GM21381 (cell line): ENCODE measurements around the gene NKIRAS1.
"Not testable (repeated sequence)": the region's sequence is repeated elsewhere in the genome, so short reads cannot be mapped to it uniquely, and the experiment has no call there.

Experiments
- ATAC-seq: cut with Tn5 transposase; IDR thresholded peaks from one replicate; pipeline ENCODE4 v1.9.1; 2021; ENCODE audit warnings: mild to moderate bottlenecking, moderate library complexity; ENCODE audit not compliant: unreplicated experiment

NKIRAS1 gene

DNA sequence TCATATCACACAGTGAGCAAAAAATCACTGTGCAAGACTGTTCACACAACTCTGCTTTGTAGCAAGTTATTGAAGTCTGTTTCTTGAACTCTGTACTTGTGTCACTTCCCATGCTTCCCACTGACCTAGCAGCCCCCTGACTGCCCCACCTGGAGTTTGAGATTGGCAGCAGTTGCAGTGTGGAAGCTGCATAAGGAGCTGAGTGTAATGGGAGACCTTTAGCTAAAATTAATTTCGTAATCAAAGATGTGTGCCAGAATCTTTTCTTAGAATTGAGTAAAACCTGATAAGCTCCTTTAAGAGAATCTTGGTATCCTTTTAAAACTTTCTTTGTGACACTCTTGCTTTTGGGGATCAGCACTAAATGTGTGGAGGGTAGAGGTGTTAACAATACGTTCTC is 42.8 kb downstream of the NKIRAS1 start:
- no peak for ATAC-seq

DNA sequence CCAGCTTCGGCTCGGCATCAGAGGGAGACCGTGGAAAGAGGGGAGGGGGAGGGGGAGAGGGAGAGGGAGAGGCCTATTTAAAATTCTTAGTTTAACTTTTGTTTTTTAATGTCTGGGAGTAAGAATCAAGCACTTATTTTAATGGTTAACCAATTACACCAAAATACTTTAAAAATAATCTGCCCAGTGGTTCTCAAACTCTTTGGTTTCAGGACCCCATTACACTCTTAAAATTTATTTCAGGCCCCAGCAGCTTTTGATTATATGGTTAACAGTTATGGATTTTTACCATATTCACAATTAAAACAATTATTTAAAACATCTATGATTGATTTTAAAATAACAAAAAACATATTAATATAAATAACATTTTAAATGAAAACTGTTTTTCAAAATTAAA is 44.5 kb downstream of the NKIRAS1 start:
- no peak for ATAC-seq

DNA sequence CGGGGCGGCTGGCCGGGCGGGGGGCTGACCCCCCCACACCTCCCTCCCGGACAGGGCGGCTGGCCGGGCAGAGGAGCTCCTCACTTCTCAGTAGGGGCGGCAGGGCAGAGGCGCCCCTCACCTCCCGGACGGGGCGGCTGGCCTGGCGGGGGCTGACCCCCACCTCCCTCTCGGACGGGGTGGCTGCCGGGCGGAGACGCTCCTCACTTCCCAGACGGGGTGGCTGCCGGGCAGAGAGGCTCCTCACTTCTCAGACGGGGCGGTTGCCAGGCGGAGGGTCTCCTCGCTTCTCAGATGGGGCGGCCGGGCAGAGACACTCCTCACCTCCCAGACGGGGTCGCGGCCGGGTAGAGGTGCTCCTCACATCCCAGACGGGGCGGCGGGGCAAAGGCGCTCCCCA is 45.4 kb downstream of the NKIRAS1 start:
- ATAC-seq = not testable (repeated sequence)

DNA sequence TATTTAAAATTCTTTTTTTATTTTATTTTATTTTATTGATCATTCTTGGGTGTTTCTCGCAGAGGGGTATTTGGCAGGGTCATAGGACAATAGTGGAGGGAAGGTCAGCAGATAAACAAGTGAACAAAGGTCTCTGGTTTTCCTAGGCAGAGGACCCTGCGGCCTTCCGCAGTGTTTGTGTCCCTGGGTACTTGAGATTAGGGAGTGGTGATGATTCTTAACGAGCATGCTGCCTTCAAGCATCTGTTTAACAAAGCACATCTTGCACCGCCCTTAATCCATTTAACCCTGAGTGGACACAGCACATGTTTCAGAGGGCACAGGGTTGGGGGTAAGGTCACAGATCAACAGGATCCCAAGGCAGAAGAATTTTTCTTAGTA is 46.1 kb downstream of the NKIRAS1 start:
- ATAC-seq = not testable (repeated sequence)

DNA sequence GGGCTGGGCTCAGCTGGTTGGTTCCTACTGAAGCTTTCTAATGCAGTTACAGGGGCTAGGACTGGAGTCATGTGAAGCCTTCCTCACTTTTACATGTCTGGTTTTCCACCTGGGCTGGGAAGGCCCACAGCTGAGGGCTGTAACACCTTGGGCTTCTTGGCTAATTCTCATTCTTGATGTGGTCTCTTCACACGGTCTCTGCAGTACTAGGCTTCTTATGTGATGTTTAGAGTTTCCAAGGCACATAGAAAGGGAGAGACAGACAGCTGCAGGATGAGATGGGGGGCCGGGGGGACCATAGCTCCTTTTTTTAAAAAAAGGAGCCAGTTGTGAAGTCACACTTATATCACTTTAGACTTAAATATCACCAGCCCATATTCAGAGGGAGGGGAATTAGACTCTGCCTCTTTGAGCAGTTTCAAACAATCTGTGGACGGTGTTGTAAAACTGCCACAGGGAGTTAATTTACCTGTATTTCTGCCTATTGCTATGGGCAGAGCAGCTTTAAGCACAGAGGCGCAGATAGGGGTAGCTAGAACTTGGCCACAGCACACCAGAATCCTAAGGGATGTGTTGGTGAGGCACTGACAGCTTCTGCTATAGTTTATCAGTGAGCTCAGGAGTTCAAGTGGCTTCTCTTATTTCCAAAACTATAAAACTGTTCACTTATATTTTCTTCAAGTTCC is 46.7 kb downstream of the NKIRAS1 start:
- no peak for ATAC-seq

DNA sequence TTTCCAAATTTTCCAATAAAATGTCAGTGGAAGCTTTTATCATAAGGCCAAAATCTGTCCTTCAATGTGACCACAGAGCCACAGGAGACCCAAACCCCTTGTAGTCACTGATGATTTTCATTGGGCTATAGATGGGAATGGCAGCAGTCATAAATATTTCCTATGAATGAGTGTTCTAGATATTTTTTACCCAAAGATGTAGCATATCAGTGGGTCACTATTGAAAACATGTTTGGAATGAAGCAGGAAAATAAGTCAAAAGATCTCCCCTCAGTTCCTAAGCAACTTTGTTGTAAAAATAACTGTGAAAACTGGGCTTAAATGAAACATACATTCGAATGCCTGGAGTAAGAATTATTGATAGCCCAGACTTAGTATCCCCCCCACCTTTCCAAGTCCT is 49.0 kb downstream of the NKIRAS1 start:
- ATAC-seq = no peak

DNA sequence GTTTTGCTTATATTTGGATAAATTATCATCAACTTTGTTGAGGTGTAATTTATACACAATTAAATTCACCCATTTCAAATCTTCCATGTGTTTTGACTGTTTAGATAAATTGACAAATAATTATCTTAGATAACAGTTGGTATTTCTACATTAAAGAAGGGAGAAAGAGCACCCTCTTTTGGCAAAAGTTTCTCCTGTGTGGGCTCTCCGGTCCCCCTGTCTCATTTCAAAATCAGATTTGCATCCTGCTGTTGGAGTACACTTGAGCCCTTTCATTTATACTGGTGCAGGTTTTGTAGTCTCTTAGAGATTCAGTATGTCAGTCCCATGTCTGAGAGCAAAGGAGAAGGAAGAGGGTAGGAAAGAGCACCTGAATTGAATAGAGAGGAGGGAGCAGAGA is 49.4 kb downstream of the NKIRAS1 start:
- ATAC-seq = no peak

DNA sequence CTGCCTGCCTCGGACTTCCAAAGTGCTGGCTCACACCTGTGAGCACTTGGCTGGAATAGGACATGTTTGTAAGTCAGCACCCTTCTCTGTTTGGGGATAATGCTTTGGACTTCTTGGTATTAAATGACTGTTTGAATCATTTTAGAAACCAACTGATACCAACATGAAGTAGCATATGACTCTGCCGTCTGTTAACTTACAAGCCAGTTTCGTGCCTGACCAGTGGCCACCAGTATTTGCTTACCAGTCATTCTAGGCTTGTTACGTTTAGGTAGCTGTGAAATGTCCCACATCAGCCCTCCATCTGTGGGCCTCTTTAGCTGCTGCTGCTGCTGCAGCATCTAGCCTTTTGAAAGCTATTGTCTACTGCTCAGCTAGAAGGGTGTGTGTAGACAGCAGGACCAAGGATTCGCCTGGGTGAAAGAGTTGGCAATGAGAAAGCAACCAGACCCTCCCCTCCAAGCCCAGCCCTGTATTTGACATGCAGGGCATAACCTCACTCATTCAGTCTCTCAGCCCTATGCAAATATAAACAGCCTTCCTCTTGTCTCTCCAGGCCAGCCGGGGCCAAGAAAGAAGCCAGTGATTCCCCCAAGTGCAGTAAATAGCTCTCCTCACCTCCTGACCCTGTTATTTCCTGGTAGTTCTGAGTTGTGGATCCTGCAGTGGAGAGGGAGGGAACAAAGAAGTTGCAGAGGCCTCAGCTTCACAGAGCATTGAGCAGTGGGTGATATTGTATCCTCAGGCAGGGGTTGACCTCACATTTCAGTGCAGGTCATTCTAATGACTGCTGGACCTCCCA is 51.0 kb downstream of the NKIRAS1 start:
- ATAC-seq = peak; percentile 57

DNA sequence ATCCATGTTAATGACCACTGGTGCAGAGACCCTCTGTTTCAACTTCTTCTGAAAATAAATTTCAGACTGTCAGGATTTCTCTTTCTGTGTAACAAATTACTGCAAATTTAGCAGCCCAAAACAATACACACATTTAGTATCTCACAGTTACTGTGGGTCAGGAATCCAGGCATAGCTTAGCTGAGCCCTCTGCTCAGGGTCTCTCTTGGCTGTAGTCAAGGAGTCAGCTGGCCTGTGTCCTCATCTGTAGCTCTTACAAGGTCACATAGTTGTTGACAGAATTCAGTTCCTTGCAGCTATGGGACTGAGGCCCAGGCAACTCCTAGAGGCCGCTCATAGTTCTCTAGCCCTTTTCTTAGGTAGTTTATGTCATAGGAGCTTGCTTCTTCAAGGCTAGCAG is 51.9 kb downstream of the NKIRAS1 start:
- ATAC-seq = no peak

DNA sequence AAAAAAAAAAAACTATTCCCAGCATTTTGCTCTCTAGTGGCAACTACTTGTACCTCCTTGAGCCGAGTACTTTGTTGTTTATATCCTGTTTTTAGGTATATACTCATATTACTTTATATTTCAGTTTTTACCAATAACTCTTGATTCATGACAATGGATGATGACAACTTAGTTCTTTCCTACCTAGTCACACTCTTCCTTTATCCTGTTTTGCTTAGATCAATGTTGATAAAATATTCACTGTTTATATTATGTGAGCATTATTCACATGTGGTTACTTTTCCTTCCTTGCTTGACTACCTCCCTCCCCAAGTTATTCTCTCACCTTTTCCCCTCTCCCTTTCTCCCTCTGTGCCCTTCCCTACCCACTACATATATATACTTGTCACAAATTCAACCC is 53.7 kb downstream of the NKIRAS1 start:
- no peak for ATAC-seq

DNA sequence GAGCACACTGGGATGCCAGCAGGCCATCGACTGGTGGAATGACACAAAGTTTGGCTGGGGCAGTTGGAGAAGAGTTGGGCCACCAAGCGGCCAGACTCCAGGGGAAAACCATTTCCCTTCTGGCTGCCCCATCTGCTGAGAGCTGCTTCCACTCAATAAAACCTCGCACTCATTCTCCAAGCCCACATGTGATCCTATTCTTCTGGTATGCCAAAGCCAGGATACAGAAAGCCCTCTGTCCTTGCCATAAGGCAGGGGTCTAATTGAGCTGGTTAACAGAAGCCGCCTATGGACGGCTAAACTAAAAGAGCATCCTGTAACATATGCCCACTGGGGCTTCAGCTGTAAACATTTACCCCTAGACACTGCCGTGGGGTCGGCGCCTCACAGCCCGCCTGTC is 55.1 kb downstream of the NKIRAS1 start:
- ATAC-seq = no peak

DNA sequence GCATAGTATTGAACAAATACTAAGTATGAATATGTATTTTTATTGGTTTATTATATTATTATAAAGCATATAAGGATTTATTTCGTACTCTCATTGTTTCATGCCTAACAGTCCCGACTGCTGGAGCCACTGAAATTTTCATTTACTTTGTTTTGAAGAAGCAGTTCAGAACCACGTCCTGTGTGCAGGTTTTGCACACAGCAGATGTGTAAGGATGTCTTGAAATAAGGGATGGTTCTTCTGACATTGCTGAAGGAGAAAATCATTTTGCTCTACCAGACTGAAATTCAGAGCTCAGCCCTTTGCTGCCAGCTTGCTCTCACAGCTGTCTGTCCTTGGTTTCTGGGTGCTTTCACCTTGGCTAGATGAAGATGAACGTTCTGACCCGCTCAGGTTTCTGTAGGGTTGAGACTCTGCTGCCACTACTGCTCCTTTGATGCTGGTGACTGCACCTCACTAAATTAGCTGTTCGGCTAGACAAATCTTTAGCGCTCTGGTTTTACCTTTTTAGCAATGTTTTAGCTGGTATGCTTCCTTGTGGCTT is 56.9 kb downstream of the NKIRAS1 start:
- no peak for ATAC-seq

DNA sequence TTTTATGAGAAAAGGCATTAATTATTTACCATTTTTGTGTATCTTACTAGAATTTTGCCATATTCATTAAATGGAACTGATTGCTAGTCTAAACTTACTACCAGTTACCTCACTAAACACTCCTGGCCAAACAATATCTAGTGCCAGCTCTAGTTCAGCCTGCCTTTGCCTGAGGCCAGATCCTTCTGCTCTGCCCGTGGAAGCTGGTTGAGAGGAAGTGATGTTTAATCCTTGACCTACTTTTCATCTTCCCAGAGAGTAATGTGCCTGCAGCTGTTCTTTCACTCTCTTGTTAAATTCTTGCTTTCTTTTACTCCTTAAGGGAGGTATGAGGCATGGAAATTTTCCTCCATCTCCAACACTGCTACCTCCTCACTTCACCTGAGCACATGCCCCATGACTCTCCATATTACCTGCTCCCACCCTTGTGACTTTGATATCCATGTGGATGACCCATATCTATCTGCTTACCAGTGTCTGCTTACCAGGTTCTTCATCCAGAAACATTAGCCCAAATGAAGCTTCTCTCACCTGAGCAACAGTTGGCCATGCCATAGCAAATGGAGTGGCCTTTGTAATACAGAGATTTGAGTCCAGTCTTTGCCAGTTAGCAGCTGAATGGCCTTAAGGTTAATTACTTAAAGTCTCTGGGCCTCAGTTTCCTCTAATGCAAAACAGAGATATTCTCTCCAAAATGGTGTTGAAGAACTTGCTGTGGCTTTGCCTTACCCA is 57.6 kb downstream of the NKIRAS1 start:
- no peak for ATAC-seq

DNA sequence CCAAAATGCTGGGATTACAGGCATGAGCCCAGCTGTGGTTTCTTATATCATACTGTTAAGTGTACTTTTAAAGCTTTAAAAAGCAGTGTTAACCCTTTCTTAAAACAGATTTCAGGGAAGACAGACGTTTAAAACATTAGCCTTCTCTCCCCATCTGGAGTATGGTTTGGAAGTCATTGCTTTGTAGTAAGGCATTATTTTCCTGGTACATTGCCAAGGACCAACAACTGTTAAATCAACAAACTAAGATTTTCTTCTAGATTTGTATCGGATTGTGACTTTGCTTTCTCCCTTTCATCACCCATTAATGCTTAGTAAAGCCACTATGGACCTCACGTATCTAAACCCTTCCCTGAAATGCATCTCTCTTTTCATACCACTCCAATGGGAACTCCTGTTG is 60.5 kb downstream of the NKIRAS1 start:
- no peak for ATAC-seq

DNA sequence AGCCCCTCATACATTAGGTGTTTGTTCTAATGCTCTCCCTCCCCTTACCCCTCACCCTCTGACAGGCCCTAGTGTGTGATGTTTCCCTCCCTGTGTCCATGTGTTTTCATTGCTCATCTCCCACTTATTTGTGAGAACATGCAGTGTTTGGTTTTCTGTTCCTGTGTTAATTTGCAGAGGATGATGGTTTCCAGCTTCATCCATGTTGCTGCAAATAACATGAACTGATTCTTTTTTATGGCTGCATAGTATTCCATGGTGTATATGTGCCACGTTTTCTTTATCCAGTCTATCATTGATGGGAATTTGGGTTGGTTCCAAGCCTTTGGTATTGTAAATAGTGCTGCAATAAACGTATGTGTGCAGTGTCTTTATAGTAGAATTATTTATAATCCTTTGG is 67.3 kb downstream of the NKIRAS1 start:
- not testable (repeated sequence) for ATAC-seq

DNA sequence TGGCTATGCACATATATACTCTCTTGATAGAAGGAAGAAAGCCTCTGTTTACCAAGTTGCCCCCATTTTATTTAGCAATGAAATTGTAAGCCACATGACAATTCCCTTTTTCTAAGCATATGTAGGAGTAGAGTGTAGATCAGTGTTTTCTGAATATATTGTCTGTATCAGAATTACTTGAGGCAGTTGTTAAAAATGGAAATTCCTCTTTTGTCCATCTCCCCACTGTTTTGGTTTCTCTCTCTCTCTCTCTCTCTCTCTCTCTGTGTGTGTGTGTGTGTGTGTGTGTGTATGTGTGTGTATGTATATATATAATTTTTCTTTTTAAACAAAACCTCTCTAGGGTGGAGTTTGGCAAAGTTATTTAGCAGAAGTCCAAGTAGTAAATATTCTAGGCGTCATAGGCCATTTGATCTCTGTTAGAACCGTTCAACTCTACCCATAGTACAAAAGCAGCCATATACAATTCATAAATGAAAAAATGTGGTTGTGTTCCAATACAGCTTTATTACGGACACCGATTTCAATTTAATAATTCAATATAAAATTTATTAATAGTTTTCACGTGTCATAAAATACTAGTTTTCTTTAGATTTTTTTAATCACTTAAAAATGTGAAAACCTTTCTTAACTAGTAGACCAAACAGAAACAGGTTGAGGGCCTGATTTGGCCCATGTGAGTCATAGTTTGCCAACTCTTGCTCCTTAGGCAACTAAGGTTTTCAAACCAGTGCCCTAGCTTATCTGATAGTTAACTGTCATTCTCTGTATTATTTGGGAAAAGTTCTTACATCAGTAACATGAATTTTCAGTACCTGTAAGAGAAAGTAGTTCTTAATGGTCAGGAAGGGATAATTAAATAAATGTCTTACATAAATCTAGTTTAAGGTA is 71.2 kb downstream of the NKIRAS1 start:
- no peak for ATAC-seq

DNA sequence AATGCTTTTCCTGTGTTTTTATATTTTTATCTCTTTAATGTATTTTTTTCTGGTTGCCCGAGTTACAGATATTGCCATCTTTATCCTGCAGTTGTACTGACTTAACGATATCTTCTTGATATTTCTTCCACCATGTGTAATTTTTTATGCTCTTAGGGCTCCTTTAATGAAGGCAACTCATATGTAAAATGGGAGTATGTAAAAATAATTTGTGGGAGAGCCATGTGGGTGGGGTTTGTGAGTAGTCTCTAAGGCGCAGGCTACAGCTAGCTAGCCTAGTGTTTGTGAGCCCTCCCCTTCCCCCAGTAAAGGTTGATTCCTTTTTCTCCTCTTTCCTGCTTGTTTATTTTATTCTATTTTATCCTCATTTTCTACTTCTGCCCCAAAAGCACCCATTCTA is 72.9 kb downstream of the NKIRAS1 start:
- no peak for ATAC-seq
